Caco-2 (cell line): ENCODE data around the gene SH3GLB2. TPM values are rescaled to one million over a fixed set of nuclear protein-coding genes. Genes with fewer than 3 reads are reported as not detected.

Experiments used
- BruUV-seq: library from RNA; stranded (reverse); fragments of 400-500 nt; replicated peaks from 2 replicates; lab custom pipeline; 2021; lab: Mats Ljungman, UMichigan
- CTCF ChIA-PET: fragments of 300-600 bp; sonication (Branson Sonifier 250); formaldehyde crosslinking; loops from one replicate; lab custom pipeline; 2022; ENCODE audit warnings: antibody characterized with exemption; lab: Charles Lee
- POLR2A ChIA-PET: fragments of 300-600 bp; sonication (Branson Sonifier 250); formaldehyde crosslinking; loops from one replicate; lab custom pipeline; 2022; ENCODE audit warnings: antibody characterized with exemption; lab: Charles Lee
- DNase-seq, 2 experiments: peaks; one replicate each; pipeline versions ENCODE4 v3.0.0 to v3.0.0-alpha.2; 2020 to 2022
- H3K27me3 ChIP-seq: replicated peaks from 2 replicates; pipeline ENCODE4 v1.6.0; 2011; ENCODE audit warnings: low read length; ENCODE audit not compliant: control insufficient read depth, insufficient read depth
- H3K36me3 ChIP-seq: 2 replicates; pipeline ENCODE4 v1.5.1; 2011; ENCODE audit warnings: low read length; ENCODE audit not compliant: control insufficient read depth, insufficient read depth
- H3K4me1 ChIP-seq: fragments of 250-450 bp; sonication (Bioruptor Pico); 2 replicates; pipeline ENCODE4 v1.5.1; 2020; ENCODE audit warnings: mild to moderate bottlenecking
- H3K4me3 ChIP-seq: 2 replicates; pipeline ENCODE4 v1.5.1; 2011; ENCODE audit warnings: low read depth, mild to moderate bottlenecking, control low read depth, low read length
- H3K9me3 ChIP-seq: fragments of 250-450 bp; sonication (Bioruptor Pico); 2 replicates; pipeline ENCODE4 v1.5.1; 2020; ENCODE audit warnings: mild to moderate bottlenecking, moderate library complexity
- H3K27ac Mint-ChIP-seq: one replicate; pipeline ENCODE4 v1.8.0; 2022; ENCODE audit warnings: mixed read lengths; ENCODE audit not compliant: unreplicated experiment
- H3K27me3 Mint-ChIP-seq: one replicate; pipeline ENCODE4 v1.8.0; 2022; ENCODE audit warnings: mixed read lengths; ENCODE audit not compliant: insufficient read depth, unreplicated experiment
- H3K36me3 Mint-ChIP-seq: one replicate; pipeline ENCODE4 v1.8.0; 2022; ENCODE audit warnings: mild to moderate bottlenecking, mixed read lengths; ENCODE audit not compliant: insufficient read depth, unreplicated experiment
- H3K4me1 Mint-ChIP-seq: one replicate; pipeline ENCODE4 v1.8.0; 2022; ENCODE audit warnings: low read depth, mixed read lengths; ENCODE audit not compliant: unreplicated experiment
- H3K4me3 Mint-ChIP-seq: one replicate; pipeline ENCODE4 v1.8.0; 2022; ENCODE audit warnings: mild to moderate bottlenecking, moderate library complexity, mixed read lengths; ENCODE audit not compliant: unreplicated experiment
- H3K9me3 Mint-ChIP-seq: one replicate; pipeline ENCODE4 v1.8.0; 2022; ENCODE audit warnings: mixed read lengths; ENCODE audit not compliant: unreplicated experiment
- CTCF ChIP-seq, 2 experiments: fragments of 200-600 bp in 1 of 2; IDR thresholded peaks; 1 replicate in 1 of 2; 2 replicates in 1 of 2; pipeline versions ENCODE4 v1.5.1 to v1.8.0; 2011 to 2022; ENCODE audit warnings: antibody characterized with exemption in 1 of 2, control low read depth in 1 of 2, inconsistent platforms in 1 of 2, low read depth in 1 of 2, low read length in 1 of 2, mild to moderate bottlenecking in 1 of 2, moderate library complexity in 1 of 2; ENCODE audit not compliant: insufficient read depth in 1 of 2, severe bottlenecking in 1 of 2, unreplicated experiment in 1 of 2
- intact Hi-C: fragments of 100-400 bp; cut with micrococcal nuclease; formaldehyde crosslinking; loops from one replicate; pipeline ENCODE4 v1.10.0; 2022; ENCODE audit not compliant: unreplicated experiment
- total RNA-seq: library from RNA; stranded (reverse); gene quantifications from 2 replicates; pipeline ENCODE4 v1.2.3, GENCODE V29; 2022

Gene SH3GLB2
- total RNA-seq, 1 experiment from 2014 or later, result 66.7 TPM

- BruUV-seq, result no TSS peak
- Mint-ChIP-seq H3K36me3 (peaks cover 39% of the 10 kb centered on the region), H3K9me3 (no peaks in the 10 kb centered on the region), H3K27me3 (no peaks in the 10 kb centered on the region), H3K4me1 (no peaks in the 10 kb centered on the region), H3K27ac (no peak overlapping the region), H3K4me3 (no peak overlapping the region)
- Histone ChIP-seq H3K27me3 (no peaks in the 10 kb centered on the region), H3K4me3 (no peak overlapping the region), H3K36me3 (peaks cover 2% of the 10 kb centered on the region; the same call in 1 of the 2 replicates), H3K4me1 (no peaks in the 10 kb centered on the region), H3K9me3 (no peaks in the 10 kb centered on the region)
- ChIA-PET POLR2A (no interaction called here), CTCF (no interaction called here)
- no peak for DNase-seq
- intact Hi-C loops, result no loop called here
- TF ChIP-seq CTCF (IDR thresholded peaks at IDR 0.05; ENCODE audit: insufficient read depth in 1 of 2, low read depth in 1 of 2, low read length in 1 of 2, severe bottlenecking in 1 of 2, unreplicated experiment in 1 of 2), result no peak
Measured at GRCh38 chr9:129014124-129014523, 14.0 kb downstream of the SH3GLB2 start.

GRCh38 chr9:129013674-129014073, 14.5 kb downstream of the SH3GLB2 start:
- Mint-ChIP-seq H3K4me1 (no peaks in the 10 kb centered on the region), H3K27me3 (no peaks in the 10 kb centered on the region), H3K27ac (no peak overlapping the region), H3K4me3 (no peak overlapping the region), H3K36me3 (peaks cover 39% of the 10 kb centered on the region), H3K9me3 (no peaks in the 10 kb centered on the region)
- TF ChIP-seq CTCF (IDR thresholded peaks at IDR 0.05; ENCODE audit: insufficient read depth in 1 of 2, low read depth in 1 of 2, low read length in 1 of 2, severe bottlenecking in 1 of 2, unreplicated experiment in 1 of 2), result no peak
- Histone ChIP-seq H3K27me3 (no peaks in the 10 kb centered on the region), H3K36me3 (peaks cover 2% of the 10 kb centered on the region; the same call in 1 of the 2 replicates), H3K9me3 (no peaks in the 10 kb centered on the region), H3K4me1 (no peaks in the 10 kb centered on the region), H3K4me3 (no peak overlapping the region)
- CTCF ChIA-PET, result no interaction called here
- no peak for DNase-seq
- no TSS peak for BruUV-seq
- intact Hi-C loops, result no loop called here
- POLR2A ChIA-PET, result interaction anchor here (0.5 kb wide), 1 partner anchor 60 kb away, joined by 3 read pairs; no protein-coding TSS in a partner anchor

- H3K36me3 ChIP-seq, result peaks cover 5% of the 10 kb centered on the region
- intact Hi-C loops, result no loop called here
Measured at GRCh38 chr9:129012893-129013448, 15.2 kb downstream of the SH3GLB2 start.

More at GRCh38 chr9:129012893-129013448, 15.2 kb downstream of the SH3GLB2 start:
- H3K36me3 Mint-ChIP-seq, result peaks cover 35% of the 10 kb centered on the region
- H3K9me3 Mint-ChIP-seq, result no peaks in the 10 kb centered on the region
- POLR2A ChIA-PET, result interaction anchor here (0.5 kb wide), 1 partner anchor 59 kb away, joined by 3 read pairs; no protein-coding TSS in a partner anchor
- Histone ChIP-seq H3K27me3 (no peaks in the 10 kb centered on the region), H3K9me3 (no peaks in the 10 kb centered on the region), H3K4me3 (no peak overlapping the region), H3K4me1 (no peaks in the 10 kb centered on the region)
- no peak for TF ChIP-seq CTCF (IDR thresholded peaks at IDR 0.05; ENCODE audit: insufficient read depth in 1 of 2, low read depth in 1 of 2, low read length in 1 of 2, severe bottlenecking in 1 of 2, unreplicated experiment in 1 of 2)
- no peak overlapping the region for H3K4me3 Mint-ChIP-seq
- H3K4me1 Mint-ChIP-seq, result no peaks in the 10 kb centered on the region
- no peak overlapping the region for H3K27ac Mint-ChIP-seq
- DNase-seq, result no peak
- BruUV-seq, result no TSS peak
- CTCF ChIA-PET, result interaction anchor here (0.5 kb wide), 1 partner anchor 19 kb away, joined by 5 read pairs; no protein-coding TSS in a partner anchor
- no peaks in the 10 kb centered on the region for H3K27me3 Mint-ChIP-seq
